Measurements from ENCODE around the gene GPR15LG.
"Not testable (repeated sequence)": the region's sequence is repeated elsewhere in the genome, so short reads cannot be mapped to it uniquely, and the experiment has no call there.

GPR15LG gene

DNA sequence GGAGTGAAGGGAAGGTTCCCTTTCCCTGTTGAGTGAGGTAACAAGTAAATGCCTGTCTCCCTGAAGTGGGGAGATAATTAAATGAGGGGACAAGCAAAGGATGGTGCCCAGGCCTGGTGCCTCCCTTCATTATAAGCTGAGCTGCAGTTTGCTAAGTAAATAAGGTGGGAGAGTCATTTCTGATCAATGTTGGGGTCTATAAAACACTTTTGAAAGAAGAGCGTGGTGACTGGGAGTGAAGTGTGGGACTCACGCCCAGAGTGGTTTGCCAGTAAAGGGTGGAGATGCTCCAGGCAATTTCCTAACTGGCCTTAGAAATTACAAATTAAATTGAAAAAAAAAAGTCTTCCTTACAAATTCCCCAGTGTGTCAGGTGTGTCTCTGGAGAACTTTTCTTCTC lies 9.6 kb upstream of the GPR15LG start:
- H3K36me3 ChIP-seq (ENCODE audit: control insufficient read depth, insufficient read depth, low read length): no peaks in the 10 kb centered on the region
- no peaks in the 10 kb centered on the region for H3K27me3 ChIP-seq (ENCODE audit: control insufficient read depth, insufficient read depth, low read length, poor library complexity, severe bottlenecking)
- H3K4me1 ChIP-seq (ENCODE audit: control insufficient read depth, insufficient read depth, low read length): no peaks in the 10 kb centered on the region
- no peak overlapping the region for H3K27ac ChIP-seq (ENCODE audit: insufficient read depth, low read depth, low read length, poor library complexity, severe bottlenecking)
- H3K4me3 ChIP-seq (ENCODE audit: insufficient read depth, low read depth, low read length): no peak overlapping the region
- WGBS, 2 experiments: 89 to 93% methylated on average over 2 of the region's 2 CpGs
- H3K9me3 ChIP-seq (ENCODE audit: control insufficient read depth, low read length): no peaks in the 10 kb centered on the region

DNA sequence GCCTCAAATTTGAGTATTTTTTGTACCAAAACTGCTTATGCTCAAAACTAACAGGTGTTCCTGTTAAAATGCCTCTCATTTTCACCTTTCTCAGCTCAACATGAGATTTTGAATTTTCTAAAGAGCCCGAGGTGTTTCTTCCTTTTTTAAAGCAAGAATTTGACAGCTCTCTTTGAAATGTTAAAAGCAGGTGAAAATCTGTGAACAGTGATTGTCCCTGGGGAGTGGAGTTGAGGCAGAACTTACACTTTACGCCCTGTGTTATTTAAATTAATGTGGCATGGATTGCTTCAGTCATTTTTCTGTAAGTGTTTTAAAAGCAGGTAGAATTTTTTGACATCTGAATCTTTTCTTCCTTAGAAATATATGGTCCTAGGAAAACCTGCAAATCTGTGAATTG lies 9.2 kb upstream of the GPR15LG start:
- no peak overlapping the region for H3K27ac ChIP-seq (ENCODE audit: insufficient read depth, low read depth, low read length, poor library complexity, severe bottlenecking)
- WGBS, 2 experiments: 50 to 58% methylated on average over 2 of the region's 2 CpGs
- no peak overlapping the region for H3K4me3 ChIP-seq (ENCODE audit: insufficient read depth, low read depth, low read length)

DNA sequence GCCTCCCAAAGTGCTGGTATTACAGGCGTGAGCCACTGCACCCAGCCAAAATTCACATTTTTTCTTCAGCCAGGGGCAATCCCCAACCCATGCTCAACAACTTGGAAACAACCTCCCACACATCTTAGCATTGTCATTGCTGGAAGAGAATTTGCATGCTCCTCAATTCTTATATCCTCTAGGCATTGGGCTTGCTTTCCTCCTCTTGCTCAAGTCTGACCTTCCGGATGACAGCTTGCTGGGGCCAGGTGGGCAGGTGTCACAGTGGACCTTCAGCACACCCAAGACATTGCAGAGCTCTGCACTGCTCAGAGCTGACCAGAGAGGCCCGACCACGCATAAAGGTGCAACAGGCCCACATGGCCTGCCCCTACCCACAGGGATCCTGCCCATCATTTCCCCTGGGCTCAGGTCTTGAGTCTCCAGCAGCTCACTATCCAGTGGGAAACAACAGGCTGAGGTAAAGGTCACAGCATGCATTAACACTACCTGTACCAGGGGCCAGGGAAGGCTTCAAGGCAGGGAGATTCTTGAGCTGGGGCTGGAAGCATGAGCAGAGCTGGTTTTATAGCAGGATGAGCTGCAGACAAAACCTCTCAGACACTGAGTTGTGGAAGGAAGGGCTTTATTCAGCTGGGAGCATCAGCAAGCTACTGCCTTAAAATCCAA lies 6.8 kb upstream of the GPR15LG start:
- Histone ChIP-seq H3K36me3 (ENCODE audit: control insufficient read depth, insufficient read depth, low read length) (no peaks in the 10 kb centered on the region), H3K27ac (ENCODE audit: insufficient read depth, low read depth, low read length, poor library complexity, severe bottlenecking) (no peak overlapping the region), H3K27me3 (ENCODE audit: control insufficient read depth, insufficient read depth, low read length, poor library complexity, severe bottlenecking) (no peaks in the 10 kb centered on the region), H3K4me3 (ENCODE audit: insufficient read depth, low read depth, low read length) (no peak overlapping the region), H3K4me1 (ENCODE audit: control insufficient read depth, insufficient read depth, low read length) (no peaks in the 10 kb centered on the region), H3K9me3 (ENCODE audit: control insufficient read depth, low read length) (no peaks in the 10 kb centered on the region)
- 91 to 92% methylated on average over 4 of the region's 4 CpGs for WGBS, 2 experiments

More for the DNA sequence above, 9.2 kb upstream of the GPR15LG start:
- no peaks in the 10 kb centered on the region for H3K36me3 ChIP-seq (ENCODE audit: control insufficient read depth, insufficient read depth, low read length)
- no peaks in the 10 kb centered on the region for H3K4me1 ChIP-seq (ENCODE audit: control insufficient read depth, insufficient read depth, low read length)
- H3K9me3 ChIP-seq (ENCODE audit: control insufficient read depth, low read length): no peaks in the 10 kb centered on the region
- H3K27me3 ChIP-seq (ENCODE audit: control insufficient read depth, insufficient read depth, low read length, poor library complexity, severe bottlenecking): no peaks in the 10 kb centered on the region

DNA sequence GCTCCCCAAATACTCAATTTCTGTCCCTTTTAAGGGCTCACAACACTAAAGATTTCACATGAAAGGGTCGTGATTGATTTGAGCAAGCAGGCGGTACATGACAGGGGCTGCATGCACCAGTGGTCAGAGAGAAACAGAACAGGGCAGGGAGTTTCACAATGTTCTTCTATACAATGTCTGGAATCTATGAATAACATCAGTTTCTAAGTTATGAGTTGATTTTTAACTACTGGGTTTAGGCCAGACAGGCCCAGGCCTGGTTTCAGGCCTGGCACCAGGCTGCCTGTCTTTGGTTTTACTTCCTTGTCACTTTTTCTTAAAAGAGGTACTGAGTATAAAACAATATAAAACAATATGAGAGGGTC lies 6.3 kb upstream of the GPR15LG start:
- WGBS, 2 experiments: 89 to 90% methylated on average over 2 of the region's 2 CpGs

DNA sequence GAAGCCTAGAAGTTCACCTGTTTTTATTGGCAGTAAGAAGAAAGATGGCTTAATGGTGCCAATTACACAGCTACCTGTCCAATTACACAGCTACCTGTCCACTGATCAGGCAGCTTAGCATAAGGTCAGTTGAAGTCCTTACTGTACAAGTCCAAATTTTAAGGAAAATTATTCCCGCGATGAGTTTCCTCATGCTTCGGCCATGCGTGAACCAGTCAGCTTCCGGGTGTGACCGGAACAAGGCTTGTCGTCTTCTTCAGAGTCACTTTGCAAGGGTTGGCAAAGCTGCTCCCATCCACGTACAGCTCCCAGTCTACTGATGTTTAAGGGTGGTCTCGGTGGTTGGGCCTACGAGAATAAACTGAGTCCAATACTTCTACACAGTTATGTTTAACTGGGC lies 5.2 kb upstream of the GPR15LG start:
- not testable (repeated sequence) for H3K36me3 ChIP-seq (ENCODE audit: control insufficient read depth, insufficient read depth, low read length); H3K4me3 ChIP-seq (ENCODE audit: insufficient read depth, low read depth, low read length); H3K27ac ChIP-seq (ENCODE audit: insufficient read depth, low read depth, low read length, poor library complexity, severe bottlenecking); H3K27me3 ChIP-seq (ENCODE audit: control insufficient read depth, insufficient read depth, low read length, poor library complexity, severe bottlenecking); H3K9me3 ChIP-seq (ENCODE audit: control insufficient read depth, low read length); H3K4me1 ChIP-seq (ENCODE audit: control insufficient read depth, insufficient read depth, low read length)
- 92 to 94% methylated on average over 10 of the region's 10 CpGs for WGBS, 2 experiments

More for the DNA sequence above, 6.3 kb upstream of the GPR15LG start:
- H3K4me1 ChIP-seq (ENCODE audit: control insufficient read depth, insufficient read depth, low read length); H3K36me3 ChIP-seq (ENCODE audit: control insufficient read depth, insufficient read depth, low read length); H3K27ac ChIP-seq (ENCODE audit: insufficient read depth, low read depth, low read length, poor library complexity, severe bottlenecking); H3K27me3 ChIP-seq (ENCODE audit: control insufficient read depth, insufficient read depth, low read length, poor library complexity, severe bottlenecking); H3K4me3 ChIP-seq (ENCODE audit: insufficient read depth, low read depth, low read length); H3K9me3 ChIP-seq (ENCODE audit: control insufficient read depth, low read length): not testable (repeated sequence)

DNA sequence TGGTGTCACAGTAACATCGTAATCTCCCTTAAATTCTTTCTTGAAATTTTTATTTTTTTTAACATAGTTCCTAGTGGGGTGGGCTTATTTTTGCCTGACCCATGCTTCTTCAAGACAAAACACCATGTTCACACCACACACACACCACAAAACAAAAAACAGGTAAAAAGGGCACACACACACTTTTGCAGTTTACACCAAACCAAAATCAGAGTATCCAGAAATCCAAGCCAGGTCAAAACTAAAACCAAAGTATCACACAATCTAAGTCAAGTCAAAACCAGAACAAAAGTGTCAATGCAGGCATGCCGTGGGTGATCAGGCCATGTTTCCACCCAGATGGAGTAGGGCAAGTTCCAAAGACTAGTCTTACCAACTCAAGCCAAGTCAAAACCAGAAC lies 2.4 kb upstream of the GPR15LG start:
- WGBS, 2 experiments: 88 to 89% methylated on average over 2 of the region's 2 CpGs
- not testable (repeated sequence) for H3K27ac ChIP-seq (ENCODE audit: insufficient read depth, low read depth, low read length, poor library complexity, severe bottlenecking); H3K4me1 ChIP-seq (ENCODE audit: control insufficient read depth, insufficient read depth, low read length); H3K9me3 ChIP-seq (ENCODE audit: control insufficient read depth, low read length); H3K36me3 ChIP-seq (ENCODE audit: control insufficient read depth, insufficient read depth, low read length); H3K27me3 ChIP-seq (ENCODE audit: control insufficient read depth, insufficient read depth, low read length, poor library complexity, severe bottlenecking); H3K4me3 ChIP-seq (ENCODE audit: insufficient read depth, low read depth, low read length)

DNA sequence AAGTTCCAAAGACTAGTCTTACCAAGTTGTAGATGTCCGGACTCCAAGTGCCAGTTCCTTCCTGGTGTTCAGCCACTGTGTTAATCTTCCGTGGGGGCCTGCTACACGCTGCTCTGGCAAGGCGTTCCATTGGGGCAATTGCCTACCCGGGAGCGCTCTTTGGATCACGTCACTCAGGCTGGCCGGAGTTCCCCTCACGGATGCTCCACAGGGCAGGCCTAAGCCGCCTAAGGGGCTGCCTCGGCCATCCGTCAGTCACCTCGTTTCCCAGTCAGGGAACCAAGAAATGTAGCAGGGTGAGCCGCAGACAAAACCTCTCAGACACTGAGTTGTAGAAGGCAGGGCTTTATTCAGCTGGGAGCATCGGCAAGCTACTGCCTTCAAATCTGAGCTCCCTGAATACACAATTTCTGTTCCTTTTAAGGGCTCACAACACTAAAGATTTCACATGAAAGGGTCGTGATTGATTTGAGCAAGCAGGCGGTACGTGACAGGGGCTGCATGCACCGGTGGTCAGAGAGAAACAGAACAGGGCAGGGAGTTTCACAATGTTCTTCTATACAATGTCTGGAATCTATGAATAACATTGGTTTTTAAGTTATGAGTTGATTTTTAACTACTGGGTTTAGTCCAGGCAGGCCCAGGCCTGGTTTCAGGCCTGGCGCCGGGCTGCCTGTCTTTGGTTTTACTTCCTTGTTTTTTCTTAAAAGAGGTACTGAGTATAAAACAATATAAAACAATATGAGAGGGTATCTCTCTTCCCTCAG lies 1.7 kb upstream of the GPR15LG start:
- H3K27me3 ChIP-seq (ENCODE audit: control insufficient read depth, insufficient read depth, low read length, poor library complexity, severe bottlenecking); H3K9me3 ChIP-seq (ENCODE audit: control insufficient read depth, low read length); H3K4me1 ChIP-seq (ENCODE audit: control insufficient read depth, insufficient read depth, low read length); H3K36me3 ChIP-seq (ENCODE audit: control insufficient read depth, insufficient read depth, low read length); H3K27ac ChIP-seq (ENCODE audit: insufficient read depth, low read depth, low read length, poor library complexity, severe bottlenecking); H3K4me3 ChIP-seq (ENCODE audit: insufficient read depth, low read depth, low read length): not testable (repeated sequence)
- 91 to 94% methylated on average over 16 to 17 of the region's 21 CpGs for WGBS, 2 experiments

DNA sequence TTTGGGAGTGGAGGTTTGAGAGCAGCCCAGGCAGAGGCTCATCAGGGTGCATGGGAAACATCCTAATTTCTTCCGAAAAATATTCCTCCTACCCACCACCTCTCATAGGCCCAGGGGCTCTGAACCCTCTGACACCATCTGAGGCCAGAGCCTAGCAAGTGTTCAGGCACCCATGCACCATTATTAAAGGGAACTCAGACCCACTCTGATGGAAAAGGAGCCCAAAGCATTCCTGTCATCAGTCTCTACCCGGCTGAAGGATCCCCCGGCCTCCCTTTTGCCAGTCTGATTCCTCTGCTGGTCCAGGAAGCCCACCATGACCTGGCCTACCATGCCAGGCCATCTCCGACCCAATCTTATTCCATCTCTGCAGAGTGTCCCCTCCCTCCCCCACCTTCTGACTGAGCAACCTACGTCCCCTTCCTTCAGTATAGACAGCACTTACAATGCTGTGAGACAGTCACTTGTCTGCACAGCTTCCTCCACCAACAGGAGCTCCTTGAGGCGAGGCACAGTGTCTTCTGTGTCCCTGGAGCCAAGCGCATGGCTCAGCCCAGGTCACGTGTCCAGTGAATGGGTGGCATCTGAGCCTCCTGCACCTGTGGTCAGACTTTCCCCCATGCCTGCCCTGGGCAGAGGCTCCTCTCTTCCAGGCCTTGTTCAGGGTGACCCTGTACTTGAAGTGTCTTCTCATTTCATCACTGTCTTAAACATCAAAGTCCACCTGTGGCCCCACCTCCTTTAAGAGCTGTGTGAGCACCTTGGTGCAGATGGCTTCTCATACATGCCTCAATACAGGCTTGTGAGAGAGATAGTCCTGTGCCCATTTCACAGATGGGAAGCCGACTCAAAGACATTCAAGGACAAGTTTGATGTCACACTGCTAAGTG lies 889 bp upstream of the GPR15LG start:
- no peaks in the 10 kb centered on the region for H3K27me3 ChIP-seq (ENCODE audit: control insufficient read depth, insufficient read depth, low read length, poor library complexity, severe bottlenecking)
- no peaks in the 10 kb centered on the region for H3K4me1 ChIP-seq (ENCODE audit: control insufficient read depth, insufficient read depth, low read length)
- no peak overlapping the region for H3K27ac ChIP-seq (ENCODE audit: insufficient read depth, low read depth, low read length, poor library complexity, severe bottlenecking)
- 92 to 94% methylated on average over 9 of the region's 9 CpGs for WGBS, 2 experiments
- no peaks in the 10 kb centered on the region for H3K36me3 ChIP-seq (ENCODE audit: control insufficient read depth, insufficient read depth, low read length)
- H3K9me3 ChIP-seq (ENCODE audit: control insufficient read depth, low read length): no peaks in the 10 kb centered on the region
- no peak overlapping the region for H3K4me3 ChIP-seq (ENCODE audit: insufficient read depth, low read depth, low read length)

DNA sequence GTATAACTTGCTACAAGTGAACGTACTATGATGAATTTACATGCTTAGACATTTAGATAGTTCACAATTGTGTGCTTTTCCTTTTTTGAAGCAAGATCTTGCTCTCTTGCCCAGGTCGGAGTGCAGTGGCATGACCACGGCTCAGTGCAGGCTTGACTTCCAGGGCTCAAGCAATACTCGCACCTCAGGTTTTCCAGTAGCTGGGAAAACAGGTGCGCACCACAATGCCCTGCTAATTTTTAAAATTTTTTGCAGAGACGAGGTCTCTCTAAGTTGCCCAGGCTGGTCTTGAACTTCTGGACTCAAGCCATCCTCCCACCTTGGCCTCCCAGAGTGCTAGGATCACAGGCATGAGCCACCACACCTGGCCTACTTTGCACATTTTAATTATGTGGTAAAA lies 1.8 kb downstream of the GPR15LG start:
- Histone ChIP-seq H3K4me1 (ENCODE audit: control insufficient read depth, insufficient read depth, low read length) (no peaks in the 10 kb centered on the region), H3K4me3 (ENCODE audit: insufficient read depth, low read depth, low read length) (no peak overlapping the region), H3K27me3 (ENCODE audit: control insufficient read depth, insufficient read depth, low read length, poor library complexity, severe bottlenecking) (no peaks in the 10 kb centered on the region), H3K9me3 (ENCODE audit: control insufficient read depth, low read length) (no peaks in the 10 kb centered on the region), H3K27ac (ENCODE audit: insufficient read depth, low read depth, low read length, poor library complexity, severe bottlenecking) (no peak overlapping the region), H3K36me3 (ENCODE audit: control insufficient read depth, insufficient read depth, low read length) (no peaks in the 10 kb centered on the region)
- WGBS, 2 experiments: 91 to 94% methylated on average over 6 of the region's 6 CpGs

DNA sequence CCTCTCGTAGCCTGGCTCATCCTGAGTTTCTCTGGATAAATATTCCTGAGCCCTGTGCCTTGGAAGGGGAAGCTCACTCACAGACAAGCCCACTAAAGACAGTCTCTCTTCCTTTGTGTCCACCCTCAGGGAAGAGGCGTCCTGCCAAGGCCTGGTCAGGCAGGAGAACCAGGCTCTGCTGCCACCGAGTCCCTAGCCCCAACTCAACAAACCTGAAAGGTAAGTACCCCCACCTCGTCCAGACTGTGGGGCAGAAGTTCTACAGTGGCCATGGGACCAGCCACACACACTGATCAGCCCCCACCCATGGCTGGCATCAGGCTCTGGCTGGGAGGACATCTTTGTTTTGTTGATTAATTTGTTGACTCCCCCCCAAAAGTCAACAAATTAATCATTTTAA lies 2.8 kb downstream of the GPR15LG start:
- WGBS, 2 experiments: 83 to 85% methylated on average over 4 of the region's 4 CpGs
- Histone ChIP-seq H3K4me1 (ENCODE audit: control insufficient read depth, insufficient read depth, low read length) (no peaks in the 10 kb centered on the region), H3K4me3 (ENCODE audit: insufficient read depth, low read depth, low read length) (no peak overlapping the region)

More for the DNA sequence above, 2.8 kb downstream of the GPR15LG start:
- Histone ChIP-seq H3K36me3 (ENCODE audit: control insufficient read depth, insufficient read depth, low read length) (no peaks in the 10 kb centered on the region), H3K27me3 (ENCODE audit: control insufficient read depth, insufficient read depth, low read length, poor library complexity, severe bottlenecking) (no peaks in the 10 kb centered on the region), H3K27ac (ENCODE audit: insufficient read depth, low read depth, low read length, poor library complexity, severe bottlenecking) (no peak overlapping the region), H3K9me3 (ENCODE audit: control insufficient read depth, low read length) (no peaks in the 10 kb centered on the region)

Measured in ectodermal cell (in vitro differentiated cells).